Vagina (tissue), 2 donors: ENCODE results near the gene NKAIN2. TPM values are rescaled to one million over a fixed set of nuclear protein-coding genes. Genes with fewer than 3 reads are reported as not detected.

Source experiments
- DNase-seq, 2 donors: peaks; one replicate each; pipeline ENCODE4 v3.0.0-alpha.2; 2017; ENCODE audit errors: extremely low spot score in 2 of 2
- H3K27ac ChIP-seq: fragments of 200-600 bp; sonication (generic); one replicate; pipeline ENCODE4 v1.5.1; 2019
- H3K27me3 ChIP-seq: fragments of 200-600 bp; sonication (generic); one replicate; pipeline ENCODE4 v1.5.1; 2019
- H3K36me3 ChIP-seq, 2 donors: fragments of 200-600 bp; sonication (generic); one replicate each; pipeline ENCODE4 v1.5.1; 2017 to 2019
- H3K4me1 ChIP-seq: fragments of 200-600 bp; sonication (generic); one replicate; pipeline ENCODE4 v1.5.1; 2019
- H3K4me3 ChIP-seq, 2 donors: fragments of 200-600 bp; sonication (generic); 1 replicate in 1 of 2; 2 replicates in 1 of 2; pipeline ENCODE4 v1.5.1; 2016 to 2019
- H3K9me3 ChIP-seq: fragments of 200-600 bp; sonication (generic); one replicate; pipeline ENCODE4 v1.5.1; 2019
- CTCF ChIP-seq, 3 experiments: fragments of 450-650 bp in 2 of 3; fragments of 200-600 bp in 1 of 3; sonication (generic) in 1 of 3; IDR thresholded peaks; one replicate each; pipeline ENCODE4 v1.5.1; 2017 to 2019; ENCODE audit warnings: antibody characterized with exemption in 3 of 3, mild to moderate bottlenecking in 2 of 3, moderate library complexity in 2 of 3
- POLR2A ChIP-seq, 2 donors: fragments of 450-650 bp; IDR thresholded peaks; one replicate each; pipeline ENCODE4 v1.6.1; 2017; ENCODE audit warnings: antibody characterized with exemption in 2 of 2, mild to moderate bottlenecking in 2 of 2, moderate library complexity in 2 of 2
- POLR2AphosphoS5 ChIP-seq, 2 donors: sonication (generic); formaldehyde crosslinking; IDR thresholded peaks; one replicate each; pipeline ENCODE4 v1.9.0; 2017; ENCODE audit warnings: antibody characterized with exemption in 2 of 2, mild to moderate bottlenecking in 2 of 2, low read depth in 1 of 2; ENCODE audit not compliant: insufficient read depth in 1 of 2
- intact Hi-C: fragments of 100-400 bp; cut with DNase I; formaldehyde crosslinking; loops from one replicate; pipeline ENCODE4 v1.15.1; 2023
- total RNA-seq: library from RNA; depleted of rRNA; stranded (reverse); fragments of >200 nt; gene quantifications from one replicate; pipeline ENCODE4 v1.2.3, GENCODE V29; 2016

NKAIN2 gene
- total RNA-seq, 1 donor from 2014 or later: not detected

- Histone ChIP-seq H3K27me3 (no peaks in the 10 kb centered on the region), H3K9me3 (no peaks in the 10 kb centered on the region), H3K4me1 (no peaks in the 10 kb centered on the region), H3K36me3 (no peaks in the 10 kb centered on the region), H3K27ac (no peak overlapping the region), H3K4me3 (no peak overlapping the region)
- no peak for DNase-seq
- TF ChIP-seq POLR2A (IDR thresholded peaks at IDR 0.05) (no peak), POLR2AphosphoS5 (IDR thresholded peaks at IDR 0.05; ENCODE audit: insufficient read depth in 1 of 2, low read depth in 1 of 2) (no peak), CTCF (IDR thresholded peaks at IDR 0.05) (no peak)
- intact Hi-C loops: no loop called here
Observed at GRCh38 chr6:124033501-124033900, 229.8 kb downstream of the NKAIN2 start.

- intact Hi-C loops: no loop called here
- no peak overlapping the region for H3K4me3 ChIP-seq
- no peak overlapping the region for H3K27ac ChIP-seq
- H3K9me3 ChIP-seq: no peaks in the 10 kb centered on the region
- no peaks in the 10 kb centered on the region for H3K27me3 ChIP-seq
- no peaks in the 10 kb centered on the region for H3K4me1 ChIP-seq
- no peak for DNase-seq
- H3K36me3 ChIP-seq: no peaks in the 10 kb centered on the region
- no peak for TF ChIP-seq POLR2AphosphoS5 (IDR thresholded peaks at IDR 0.05; ENCODE audit: insufficient read depth in 1 of 2, low read depth in 1 of 2)
- no peak for TF ChIP-seq CTCF (IDR thresholded peaks at IDR 0.05)
- TF ChIP-seq POLR2A (IDR thresholded peaks at IDR 0.05): no peak
Observed at GRCh38 chr6:124036384-124036783, 232.7 kb downstream of the NKAIN2 start.

GRCh38 chr6:124040655-124041054 is 237.0 kb downstream of the NKAIN2 start:
- no peak for TF ChIP-seq POLR2AphosphoS5 (IDR thresholded peaks at IDR 0.05; ENCODE audit: insufficient read depth in 1 of 2, low read depth in 1 of 2)
- TF ChIP-seq CTCF (IDR thresholded peaks at IDR 0.05): no peak
- TF ChIP-seq POLR2A (IDR thresholded peaks at IDR 0.05): no peak

GRCh38 chr6:124052120-124052519 is 248.5 kb downstream of the NKAIN2 start:
- Histone ChIP-seq H3K9me3 (no peaks in the 10 kb centered on the region), H3K4me1 (no peaks in the 10 kb centered on the region), H3K36me3 (no peaks in the 10 kb centered on the region), H3K27me3 (no peaks in the 10 kb centered on the region), H3K27ac (no peak overlapping the region), H3K4me3 (no peak overlapping the region)
- intact Hi-C loops: no loop called here
- no peak for TF ChIP-seq CTCF (IDR thresholded peaks at IDR 0.05)
- no peak for DNase-seq

More at GRCh38 chr6:124040655-124041054, 237.0 kb downstream of the NKAIN2 start:
- Histone ChIP-seq H3K4me3 (no peak overlapping the region), H3K36me3 (no peaks in the 10 kb centered on the region), H3K27ac (no peak overlapping the region), H3K27me3 (no peaks in the 10 kb centered on the region), H3K4me1 (no peaks in the 10 kb centered on the region), H3K9me3 (no peaks in the 10 kb centered on the region)
- no peak for DNase-seq
- intact Hi-C loops: no loop called here

GRCh38 chr6:124053315-124053714 is 249.7 kb downstream of the NKAIN2 start:
- no peaks in the 10 kb centered on the region for H3K36me3 ChIP-seq
- H3K4me3 ChIP-seq: no peak overlapping the region
- H3K27me3 ChIP-seq: no peaks in the 10 kb centered on the region
- intact Hi-C loops: no loop called here
- no peak for DNase-seq
- H3K9me3 ChIP-seq: no peaks in the 10 kb centered on the region
- H3K27ac ChIP-seq: no peak overlapping the region
- TF ChIP-seq POLR2AphosphoS5 (IDR thresholded peaks at IDR 0.05; ENCODE audit: insufficient read depth in 1 of 2, low read depth in 1 of 2) (no peak), CTCF (IDR thresholded peaks at IDR 0.05) (no peak), POLR2A (IDR thresholded peaks at IDR 0.05) (no peak)
- H3K4me1 ChIP-seq: no peaks in the 10 kb centered on the region
